Endodermal cell (in vitro differentiated cells): ENCODE results near the gene KCNS3. TPM values are rescaled to one million over a fixed set of nuclear protein-coding genes. Genes with fewer than 3 reads are reported as not detected.
A peak's percentile ranks its signal among the peaks of the same experiment; 100 is the strongest.

Experiments used
- DNase-seq: peaks from one replicate; pipeline ENCODE4 v3.0.0-alpha.2; 2017
- H3K27ac ChIP-seq: 2 replicates; pipeline ENCODE4 v1.5.1; 2013; ENCODE audit warnings: mild to moderate bottlenecking, low read depth, low read length, moderate library complexity
- H3K27me3 ChIP-seq: 2 replicates; pipeline ENCODE4 v1.6.1; 2013; ENCODE audit warnings: mild to moderate bottlenecking, low read length, moderate library complexity; ENCODE audit not compliant: insufficient read depth, control insufficient read depth, poor library complexity, severe bottlenecking
- H3K36me3 ChIP-seq: 2 replicates; pipeline ENCODE4 v1.7.0; 2013; ENCODE audit warnings: mild to moderate bottlenecking, low read length, moderate library complexity; ENCODE audit not compliant: control insufficient read depth, insufficient read depth
- H3K4me1 ChIP-seq: one replicate; pipeline ENCODE4 v1.7.0; 2013; ENCODE audit warnings: low read length; ENCODE audit not compliant: control insufficient read depth, insufficient read depth
- H3K4me3 ChIP-seq: 2 replicates; pipeline ENCODE4 v1.5.1; 2013; ENCODE audit warnings: mild to moderate bottlenecking, low read length, moderate library complexity
- H3K9ac ChIP-seq: 2 replicates; pipeline ENCODE4 v1.6.1; 2013; ENCODE audit warnings: mild to moderate bottlenecking, low read length, moderate library complexity; ENCODE audit not compliant: poor library complexity, severe bottlenecking; ENCODE audit errors: extremely low read depth
- H3K9me3 ChIP-seq: 2 replicates; pipeline ENCODE4 v1.6.1; 2013; ENCODE audit warnings: mild to moderate bottlenecking, low read length, moderate library complexity; ENCODE audit not compliant: control insufficient read depth
- H3K27ac Mint-ChIP-seq: 2 replicates; pipeline ENCODE4 v1.8.0; 2020; ENCODE audit warnings: mixed read lengths
- H3K27me3 Mint-ChIP-seq: 2 replicates; pipeline ENCODE4 v1.8.0; 2021; ENCODE audit warnings: mild to moderate bottlenecking, mixed read lengths; ENCODE audit not compliant: insufficient read depth
- H3K36me3 Mint-ChIP-seq: 2 replicates; pipeline ENCODE4 v1.8.0; 2020; ENCODE audit warnings: low read depth, mixed read lengths
- H3K4me1 Mint-ChIP-seq: 2 replicates; pipeline ENCODE4 v1.8.0; 2020; ENCODE audit warnings: mixed read lengths
- H3K4me3 Mint-ChIP-seq: 2 replicates; pipeline ENCODE4 v1.8.0; 2020; ENCODE audit warnings: mild to moderate bottlenecking, moderate library complexity, mixed read lengths
- H3K9me3 Mint-ChIP-seq: 2 replicates; pipeline ENCODE4 v1.8.0; 2020; ENCODE audit warnings: mild to moderate bottlenecking, mixed read lengths
- WGBS, 2 experiments: methylation state at CpG; one replicate each; pipeline versions ENCODE4 v1.1.5 to v1.1.7; 2013; ENCODE audit warnings: missing lambda C conversion rate in 2 of 2, mixed read lengths in 1 of 2; ENCODE audit not compliant: insufficient coverage in 1 of 2, insufficient read length in 1 of 2; 5-methylcytosine and 5-hydroxymethylcytosine counted together
- total RNA-seq, 2 donors: library from RNA; stranded (reverse); fragmentation: NEBNext Ultra II Directional in 1 of 2; extraction: Animal tissue kit (Norgen Biotek cat#: 25700) in 1 of 2; gene quantifications; 2 replicates in 1 of 2; 3 replicates in 1 of 2; pipeline ENCODE4 v1.2.1, GENCODE V29; 2021
- TF ChIP-seq, protein P1 (sequence below): fragments of 200-600 bp; sonication (generic); conservative IDR thresholded peaks from 2 replicates; pipeline ENCODE4 v1.5.0; 2021; ENCODE audit warnings: antibody characterized with exemption, mild to moderate bottlenecking

The KCNS3 gene
- total RNA-seq, 2 donors from 2014 or later = 10.7 to 11.1 TPM

DNA sequence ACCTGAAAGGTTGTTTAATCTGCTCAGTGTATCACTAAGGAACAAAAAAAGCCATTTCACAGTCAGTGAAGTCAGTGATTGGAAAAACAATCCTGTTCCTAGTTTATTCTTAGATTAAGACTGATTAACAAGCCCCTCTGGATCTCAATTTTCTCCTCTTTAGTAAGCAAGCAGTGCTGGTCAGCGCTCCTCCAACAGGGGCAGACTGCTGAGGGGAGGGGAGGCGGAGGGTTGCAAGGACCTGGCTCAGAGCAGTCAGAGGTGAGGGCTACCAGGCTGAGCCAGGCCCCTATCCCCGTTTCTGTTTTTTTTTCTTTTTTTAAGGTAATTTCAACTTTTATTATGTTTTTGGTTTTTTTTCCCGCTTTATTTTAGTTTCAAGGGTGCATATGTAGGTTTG lies 24.7 kb upstream of the KCNS3 start:
- Histone ChIP-seq H3K4me3 (no peak overlapping the region), H3K27me3 (peaks cover 8% of the 10 kb centered on the region), H3K4me1 (no peaks in the 10 kb centered on the region), H3K27ac (no peak overlapping the region), H3K36me3 (no peaks in the 10 kb centered on the region), H3K9me3 (no peaks in the 10 kb centered on the region), H3K9ac (no peak overlapping the region)
- 74% methylated on average over 4 of the region's 4 CpGs; no CpG with 5 or more reads in 1 of the 2 experiments for WGBS, 2 experiments
- DNase-seq = peak; percentile 72
- TF ChIP-seq, protein P1, sequence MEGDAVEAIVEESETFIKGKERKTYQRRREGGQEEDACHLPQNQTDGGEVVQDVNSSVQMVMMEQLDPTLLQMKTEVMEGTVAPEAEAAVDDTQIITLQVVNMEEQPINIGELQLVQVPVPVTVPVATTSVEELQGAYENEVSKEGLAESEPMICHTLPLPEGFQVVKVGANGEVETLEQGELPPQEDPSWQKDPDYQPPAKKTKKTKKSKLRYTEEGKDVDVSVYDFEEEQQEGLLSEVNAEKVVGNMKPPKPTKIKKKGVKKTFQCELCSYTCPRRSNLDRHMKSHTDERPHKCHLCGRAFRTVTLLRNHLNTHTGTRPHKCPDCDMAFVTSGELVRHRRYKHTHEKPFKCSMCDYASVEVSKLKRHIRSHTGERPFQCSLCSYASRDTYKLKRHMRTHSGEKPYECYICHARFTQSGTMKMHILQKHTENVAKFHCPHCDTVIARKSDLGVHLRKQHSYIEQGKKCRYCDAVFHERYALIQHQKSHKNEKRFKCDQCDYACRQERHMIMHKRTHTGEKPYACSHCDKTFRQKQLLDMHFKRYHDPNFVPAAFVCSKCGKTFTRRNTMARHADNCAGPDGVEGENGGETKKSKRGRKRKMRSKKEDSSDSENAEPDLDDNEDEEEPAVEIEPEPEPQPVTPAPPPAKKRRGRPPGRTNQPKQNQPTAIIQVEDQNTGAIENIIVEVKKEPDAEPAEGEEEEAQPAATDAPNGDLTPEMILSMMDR = peak; percentile 55
- Mint-ChIP-seq H3K4me3 (no peak overlapping the region), H3K27me3 (peaks cover 8% of the 10 kb centered on the region), H3K9me3 (no peaks in the 10 kb centered on the region), H3K36me3 (no peaks in the 10 kb centered on the region), H3K4me1 (peaks cover 28% of the 10 kb centered on the region), H3K27ac (no peak overlapping the region)

DNA sequence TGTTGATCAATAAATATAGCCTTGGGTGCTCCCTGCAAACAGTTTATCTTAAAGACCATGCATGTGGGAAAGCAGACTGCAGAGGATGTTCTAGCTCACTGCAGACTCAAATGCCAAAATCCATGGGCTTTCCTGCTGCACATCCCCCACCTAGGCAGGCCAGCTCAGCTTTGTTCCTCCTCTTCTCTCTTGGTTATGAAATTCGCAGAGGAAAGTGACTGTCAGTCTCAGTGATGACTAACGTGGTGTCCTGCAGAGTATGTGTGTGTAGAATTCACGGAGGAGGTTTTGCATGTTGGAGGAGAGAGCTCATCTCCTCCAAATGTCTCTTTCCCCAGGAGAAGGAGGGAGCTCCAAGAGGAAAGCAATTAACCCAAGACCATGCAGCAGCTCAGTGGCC lies 21.4 kb upstream of the KCNS3 start:
- Histone ChIP-seq H3K9ac (no peak overlapping the region), H3K4me1 (no peaks in the 10 kb centered on the region), H3K9me3 (no peaks in the 10 kb centered on the region), H3K27me3 (peaks cover 8% of the 10 kb centered on the region), H3K4me3 (no peak overlapping the region), H3K27ac (no peak overlapping the region), H3K36me3 (no peaks in the 10 kb centered on the region)
- no peaks in the 10 kb centered on the region for H3K9me3 Mint-ChIP-seq
- TF ChIP-seq, protein P1 = no peak
- 73% methylated on average over 2 of the region's 3 CpGs; no CpG with 5 or more reads in 1 of the 2 experiments for WGBS, 2 experiments
- H3K36me3 Mint-ChIP-seq = no peaks in the 10 kb centered on the region
- peaks cover 9% of the 10 kb centered on the region for H3K27me3 Mint-ChIP-seq
- H3K27ac Mint-ChIP-seq = no peak overlapping the region
- DNase-seq = no peak
- peaks cover 10% of the 10 kb centered on the region for H3K4me1 Mint-ChIP-seq
- no peak overlapping the region for H3K4me3 Mint-ChIP-seq

DNA sequence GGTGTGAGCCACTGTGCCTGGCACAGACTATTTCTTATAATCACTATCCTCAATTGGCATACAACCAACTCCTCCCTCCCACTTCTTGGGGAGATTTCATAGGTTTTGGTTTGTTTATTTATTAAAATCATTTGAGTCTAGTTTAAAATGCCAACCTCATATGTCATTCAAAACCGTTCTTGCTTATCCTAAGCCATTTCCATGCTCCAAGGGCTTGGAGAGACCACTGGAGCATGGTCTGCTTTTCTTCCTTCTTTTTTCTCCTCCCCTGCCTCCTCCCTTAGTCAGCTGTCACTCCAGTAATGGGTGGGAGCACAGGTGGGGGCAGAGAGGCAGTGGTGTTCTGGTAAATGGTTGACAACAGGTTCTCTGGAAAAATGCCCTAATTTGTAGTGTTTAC lies 20.4 kb upstream of the KCNS3 start:
- H3K9me3 ChIP-seq = no peaks in the 10 kb centered on the region
- Mint-ChIP-seq H3K9me3 (no peaks in the 10 kb centered on the region), H3K4me3 (no peak overlapping the region), H3K27me3 (peaks cover 8% of the 10 kb centered on the region), H3K27ac (no peak overlapping the region), H3K36me3 (no peaks in the 10 kb centered on the region), H3K4me1 (peaks cover 9% of the 10 kb centered on the region)
- no peaks in the 10 kb centered on the region for H3K36me3 ChIP-seq
- TF ChIP-seq, protein P1 = no peak
- no peaks in the 10 kb centered on the region for H3K4me1 ChIP-seq
- WGBS, 2 experiments = 100% methylated on average over 1 of the region's 1 CpG; no CpG with 5 or more reads in 1 of the 2 experiments
- peaks cover 8% of the 10 kb centered on the region for H3K27me3 ChIP-seq
- no peak overlapping the region for H3K9ac ChIP-seq
- H3K4me3 ChIP-seq = no peak overlapping the region
- H3K27ac ChIP-seq = no peak overlapping the region
- DNase-seq = no peak
